Posterior cingulate gyrus (tissue), 11 donors: Measurements from ENCODE around the gene TMEM9.

Experiments
- DNase-seq, 10 donors: peaks; one replicate each; pipeline versions ENCODE4 v3.0.0 to v3.0.0-alpha.2; 2020 to 2021; ENCODE audit warnings: mixed read lengths in 3 of 10
- intact Hi-C: fragments of 100-400 bp; cut with DNase I; formaldehyde crosslinking; loops from one replicate; pipeline ENCODE4 v1.15.1; 2023

The TMEM9 gene

DNA sequence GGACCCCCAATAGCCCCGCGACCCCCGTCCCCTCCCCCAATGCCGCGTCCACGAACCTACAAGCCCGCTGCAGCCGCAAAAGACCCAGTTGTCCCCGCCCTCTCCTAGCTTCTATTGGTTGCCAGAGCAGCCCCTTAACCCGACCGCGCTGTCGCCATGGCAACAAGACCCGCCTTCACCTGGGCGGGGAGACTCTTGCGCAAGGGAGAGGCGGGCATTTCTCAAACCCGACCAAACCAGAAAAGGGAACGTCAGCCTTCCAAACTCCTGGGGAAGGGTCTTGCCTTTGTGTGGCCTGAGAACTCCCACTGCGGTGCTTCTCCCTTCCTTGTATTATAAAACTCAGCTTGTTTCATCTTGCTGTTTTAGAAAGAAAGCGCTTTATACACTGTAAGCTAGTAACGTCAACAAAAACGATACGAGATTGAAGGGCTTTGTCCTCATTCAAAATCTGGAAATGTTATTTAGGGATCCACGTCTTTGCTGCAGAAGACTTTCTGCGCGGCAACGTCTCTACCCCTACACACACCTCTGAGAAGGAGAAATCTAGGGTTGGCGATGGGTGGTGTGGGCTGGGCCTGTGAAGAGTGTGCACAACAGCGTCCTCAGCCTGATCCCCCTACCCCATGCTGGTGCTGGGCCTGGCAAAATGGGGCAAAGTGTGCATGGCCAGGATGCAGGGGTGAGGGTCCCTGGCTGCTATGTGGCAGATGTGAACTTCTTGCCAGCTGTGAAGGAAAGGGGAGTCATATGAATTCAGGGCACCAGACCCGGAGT, at the start of gene TMEM9:
TSS of gene TMEM9 (minus strand) at position 86 of the 777 bp plus-strand sequence. CDS start 551 bp downstream, outside the sequence.
- intact Hi-C loops = no loop called here
- DNase-seq = peak; percentile 93 to 100 (median 99)

DNA sequence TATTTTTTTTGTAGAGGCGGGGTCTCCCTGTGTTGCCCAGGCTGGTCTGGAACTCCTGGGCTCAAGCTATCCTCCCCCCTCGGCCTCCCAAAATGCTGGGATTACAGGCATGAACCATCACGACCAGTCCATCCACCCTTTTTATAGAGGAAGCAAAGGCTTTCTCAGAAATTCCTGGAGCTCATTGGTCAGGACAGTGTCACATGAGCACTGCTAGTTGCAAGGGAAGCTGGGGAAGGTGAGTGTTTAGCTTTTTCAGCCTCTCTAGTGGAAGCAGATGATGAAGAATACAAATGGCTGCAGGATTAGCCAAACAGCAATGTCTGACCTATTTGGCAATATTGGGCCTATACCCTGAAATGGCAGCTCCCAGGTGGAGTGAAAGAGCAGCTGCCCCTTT, 44.3 kb upstream of the TMEM9 start:
- DNase-seq = no peak
- intact Hi-C loops = no loop called here

DNA sequence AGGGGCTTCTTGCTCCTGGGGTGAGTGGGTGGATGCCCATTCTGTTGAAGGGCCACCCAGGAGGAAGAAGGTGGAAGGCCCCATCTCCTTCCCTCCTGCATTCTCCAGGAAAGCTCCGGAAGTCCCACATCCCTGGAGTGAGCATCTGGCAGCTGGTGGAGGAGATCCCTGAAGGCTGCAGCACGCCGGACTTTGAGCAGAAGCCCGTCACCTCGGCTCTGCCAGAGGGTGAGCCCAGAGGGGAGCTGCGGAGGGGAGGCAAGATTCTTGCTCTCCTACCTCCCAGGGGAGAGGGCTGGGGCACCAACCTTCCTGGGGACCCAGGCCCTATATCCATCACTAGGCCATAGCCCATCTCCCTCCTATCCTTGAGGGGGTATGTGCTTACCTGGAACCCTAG, 39.8 kb upstream of the TMEM9 start:
- intact Hi-C loops = no loop called here
- peak in 2 of 10 donors; percentile 24 to 39 for DNase-seq

DNA sequence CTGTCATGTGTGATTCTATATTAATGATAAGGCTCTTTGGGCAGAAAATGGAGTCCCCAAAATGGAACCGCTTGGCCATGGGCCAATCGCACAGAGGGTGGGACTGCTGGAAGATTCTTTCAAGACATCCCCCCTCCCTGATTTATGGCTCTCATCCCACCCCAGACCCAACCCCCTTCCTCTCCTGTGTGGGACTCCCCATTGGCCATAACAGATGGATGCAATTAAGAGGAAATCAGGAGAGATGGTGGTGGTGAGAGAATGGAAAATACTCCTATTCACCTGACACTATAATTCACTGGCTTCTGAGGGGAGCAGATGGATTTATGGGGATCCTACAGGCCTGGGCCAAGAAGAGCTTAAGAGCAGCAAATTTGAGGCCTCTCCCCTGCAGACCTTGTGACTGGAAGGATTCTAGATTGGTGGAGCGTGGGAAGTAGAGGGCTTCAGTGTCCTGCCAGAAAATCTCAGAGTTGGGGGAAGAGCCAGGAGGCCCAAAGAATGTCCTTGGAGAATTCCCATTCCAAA, 38.1 kb upstream of the TMEM9 start:
- DNase-seq = no peak
- intact Hi-C loops = no loop called here

DNA sequence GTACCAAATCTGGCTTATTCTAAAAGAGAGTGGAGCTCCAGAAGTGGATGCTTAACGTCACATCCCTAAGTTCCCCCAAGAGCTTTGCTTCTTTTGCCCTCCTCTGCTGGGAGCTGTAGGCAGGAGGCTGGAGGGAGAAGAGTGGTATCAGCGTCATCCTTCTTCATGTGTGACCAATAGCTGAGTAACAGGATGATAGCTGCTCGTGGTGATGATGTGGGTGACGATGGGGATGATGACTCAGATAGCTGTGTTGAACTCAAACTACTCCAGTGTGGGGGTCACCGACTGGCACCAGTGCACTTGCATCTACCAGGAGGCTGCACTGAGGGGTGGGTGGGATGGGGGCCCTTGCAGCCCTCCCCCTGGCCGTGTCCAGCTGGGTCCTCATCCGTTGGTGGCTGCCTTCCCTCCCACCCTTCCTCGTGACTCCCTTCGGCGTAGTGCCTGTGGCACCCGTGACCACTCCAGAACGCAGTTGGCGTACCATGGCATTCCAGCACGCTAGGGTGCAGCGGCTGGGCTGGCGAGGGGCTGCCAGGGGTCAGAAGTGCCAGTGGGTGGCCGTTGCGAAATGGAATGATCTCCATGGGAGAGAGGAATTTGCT, 37.5 kb upstream of the TMEM9 start:
- intact Hi-C loops = no loop called here
- peak in 1 of 10 donors; percentile 54 for DNase-seq

DNA sequence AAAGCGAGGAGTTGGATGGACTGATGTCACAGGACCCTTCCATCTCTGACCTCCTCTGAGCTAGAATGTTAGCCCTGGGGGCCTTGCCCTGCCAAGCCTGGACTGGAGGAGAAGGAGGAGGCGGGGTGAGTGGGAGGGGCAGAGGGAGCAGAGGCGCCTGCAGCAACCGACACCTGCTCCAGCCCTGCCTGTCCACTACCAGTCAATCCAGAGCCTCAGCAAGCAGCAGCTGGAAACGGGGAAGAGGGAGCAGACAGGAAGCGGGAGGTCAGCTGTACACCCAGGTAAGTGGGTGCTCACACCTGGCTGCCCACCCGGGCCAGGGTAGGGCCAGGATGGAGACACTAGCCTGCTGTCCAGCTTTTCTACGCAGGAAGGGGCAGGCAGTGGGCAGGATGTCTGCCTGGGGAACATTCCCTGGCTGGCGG, 36.4 kb upstream of the TMEM9 start, which contains the start of gene IGFN1:
TSS of gene IGFN1 (plus strand) at position 201 of the 428 bp plus-strand sequence. CDS start 2,470 bp downstream, outside the sequence.
- intact Hi-C loops = no loop called here

DNA sequence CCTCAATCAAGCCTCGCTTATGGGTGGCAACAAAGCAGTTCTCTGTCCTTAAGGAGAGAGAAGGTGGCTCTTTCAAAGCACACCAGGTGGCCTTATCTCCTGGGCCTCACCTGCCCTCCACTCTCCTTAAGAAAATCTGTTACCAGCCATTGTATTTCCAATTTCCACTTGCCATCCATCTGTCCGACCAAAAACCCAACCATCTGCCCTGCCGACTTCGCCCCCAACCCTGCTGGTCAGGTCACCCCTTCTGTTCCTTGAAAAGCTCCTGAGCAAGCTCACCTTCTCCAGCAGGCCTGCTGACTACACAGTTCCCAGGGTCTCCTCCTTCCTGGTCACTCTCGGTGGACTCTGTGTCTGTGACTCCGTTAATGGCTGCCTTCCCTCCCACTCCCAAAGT, 35.7 kb upstream of the TMEM9 start:
- no peak for DNase-seq
- intact Hi-C loops = no loop called here

More for the DNA sequence above, 36.4 kb upstream of the TMEM9 start, which contains the start of gene IGFN1:
- DNase-seq = no peak

DNA sequence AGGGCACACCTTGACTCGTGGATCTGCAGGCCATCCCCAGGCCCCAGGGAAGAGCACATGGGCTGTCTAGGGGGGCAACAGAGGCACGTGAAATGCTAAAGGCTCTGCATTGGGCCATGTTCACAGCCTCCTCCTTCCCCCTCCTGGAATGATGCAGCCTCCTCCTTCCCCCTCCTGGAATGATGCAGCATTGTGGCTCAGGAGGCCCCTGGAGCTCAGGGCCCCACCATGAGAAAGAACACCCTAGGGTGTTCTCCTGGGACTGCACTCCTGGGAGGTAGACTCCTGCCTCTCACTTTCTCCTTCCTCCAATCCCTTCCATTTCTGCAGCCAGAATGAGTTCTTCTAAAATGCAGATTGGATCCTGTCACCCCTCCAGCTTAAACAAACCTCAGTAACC, 34.8 kb upstream of the TMEM9 start:
- intact Hi-C loops = no loop called here
- no peak for DNase-seq

DNA sequence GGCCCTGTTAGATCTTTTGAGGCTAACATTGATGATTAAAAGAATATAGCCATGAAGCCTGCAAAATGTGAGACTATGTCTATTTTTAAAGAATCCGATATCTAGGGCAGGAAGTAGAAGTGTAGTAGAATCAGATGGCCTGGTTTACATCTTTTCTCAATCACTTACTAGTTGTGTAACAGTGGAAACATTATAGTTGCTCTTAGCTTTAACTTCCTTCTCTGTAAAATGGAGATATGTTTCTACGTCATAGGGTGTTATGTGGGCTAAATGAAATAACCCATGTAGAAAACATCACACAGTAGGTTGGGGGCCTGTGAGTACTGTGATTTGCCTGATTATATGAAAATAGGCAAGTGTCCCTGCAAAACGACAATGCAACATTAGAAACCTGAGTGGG, 31.9 kb upstream of the TMEM9 start:
- intact Hi-C loops = no loop called here

DNA sequence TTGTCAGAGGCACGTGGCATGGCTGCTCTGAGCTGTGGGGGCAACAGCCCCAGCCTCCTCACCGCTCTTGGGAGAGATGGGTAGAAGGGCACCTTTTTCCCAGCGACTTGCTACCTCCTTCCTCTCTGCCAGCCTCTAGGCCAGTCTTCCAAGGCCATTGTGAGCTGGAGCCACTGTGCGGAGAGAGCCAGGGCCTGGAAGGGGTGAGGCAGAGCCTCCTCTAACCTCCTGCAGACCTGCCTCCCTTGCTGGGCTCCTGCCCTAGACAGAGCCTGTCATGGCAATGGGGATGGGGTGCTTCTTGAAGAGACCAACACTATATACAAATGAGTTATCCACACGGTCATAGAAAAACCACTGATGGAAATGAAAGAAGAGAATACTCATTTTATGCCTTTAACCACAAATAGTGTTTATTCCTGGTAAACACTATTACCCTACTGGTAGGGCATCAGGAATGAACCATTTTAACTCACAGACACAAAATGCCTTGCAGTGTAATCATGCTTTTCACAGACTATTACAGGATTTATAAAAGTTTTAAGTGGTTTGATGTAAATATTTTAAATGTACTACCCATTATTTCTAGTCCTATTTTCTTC, 31.4 kb upstream of the TMEM9 start:
- intact Hi-C loops = no loop called here
- no peak for DNase-seq

More for the DNA sequence above, 31.9 kb upstream of the TMEM9 start:
- DNase-seq = no peak

DNA sequence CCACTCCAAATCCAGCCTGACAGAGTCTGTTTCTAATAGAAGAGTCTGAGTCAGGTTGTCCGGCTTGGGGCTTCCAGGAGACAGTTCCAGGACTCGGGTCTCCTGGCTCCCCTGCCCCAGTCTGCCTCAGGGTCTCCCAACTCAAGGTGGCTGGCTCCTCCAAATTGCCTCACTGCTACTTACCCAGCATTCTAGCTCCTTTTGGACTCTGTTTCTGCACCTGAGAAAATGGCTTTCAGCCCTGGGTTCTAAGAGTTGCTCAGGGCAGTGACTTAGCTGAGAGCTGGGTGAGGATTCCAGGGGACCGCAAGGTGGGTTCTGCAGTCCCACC, 30.8 kb upstream of the TMEM9 start:
- no peak for DNase-seq
- intact Hi-C loops = no loop called here

DNA sequence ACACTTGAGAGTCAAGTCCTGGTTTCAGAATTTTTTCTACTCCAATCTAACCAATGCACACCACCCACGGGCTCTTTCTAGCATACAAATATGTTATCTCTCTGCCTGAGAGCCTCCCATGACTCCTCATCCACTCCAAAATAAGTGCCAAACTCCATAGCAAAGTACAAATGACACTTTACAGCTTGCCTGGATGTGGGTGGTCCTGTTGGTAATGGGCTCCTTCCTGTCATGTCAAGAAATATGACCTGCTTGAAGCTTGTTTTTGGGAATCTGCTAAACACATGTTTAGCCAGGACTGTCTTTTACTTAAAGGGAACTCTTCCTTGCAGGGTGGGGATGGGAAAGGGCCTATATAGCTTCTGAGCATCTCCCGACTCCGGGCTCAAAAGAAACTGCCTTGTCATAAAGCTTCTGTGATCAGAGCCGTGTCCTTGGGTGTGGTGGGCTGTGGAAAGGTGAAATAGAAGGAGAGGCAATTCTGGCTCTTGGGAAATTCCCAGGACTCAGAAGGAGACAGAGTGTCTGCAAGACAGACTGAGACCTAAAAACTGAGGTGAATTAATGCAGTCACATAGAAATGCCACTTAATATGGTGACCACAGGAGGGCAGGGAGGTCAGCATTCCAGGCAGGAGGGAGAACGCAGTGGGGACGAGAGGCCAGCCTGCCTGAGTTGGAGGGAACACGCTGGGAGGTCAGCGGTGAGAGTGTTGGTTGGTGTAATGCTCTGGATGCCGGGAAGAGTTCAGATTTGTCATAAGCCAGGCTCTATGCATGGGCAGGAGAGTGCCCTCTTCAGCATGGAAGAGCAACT, 30.2 kb upstream of the TMEM9 start:
- intact Hi-C loops = no loop called here
- peak in 2 of 10 donors; percentile 16 to 20 for DNase-seq

DNA sequence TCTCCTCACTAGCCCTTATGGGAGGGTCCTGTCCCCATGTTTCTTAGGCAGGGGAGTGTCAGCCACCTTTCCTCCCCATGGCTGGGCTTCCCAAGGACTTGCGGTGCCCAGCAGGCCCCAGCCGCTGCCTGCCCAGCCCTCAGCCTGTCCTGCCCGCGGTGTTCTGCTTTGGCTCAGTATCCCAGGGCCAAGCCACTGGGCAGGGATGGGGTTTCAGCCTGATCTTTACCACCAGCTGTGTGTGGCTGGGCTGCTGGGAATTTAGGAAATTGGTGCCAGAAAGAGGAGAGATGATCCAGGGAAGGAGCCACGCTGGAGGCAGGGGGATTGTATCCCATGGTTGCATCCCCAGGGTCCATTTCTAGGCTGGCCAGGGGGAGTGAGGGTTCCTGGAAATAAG, 29.5 kb upstream of the TMEM9 start:
- intact Hi-C loops = no loop called here
- no peak for DNase-seq

DNA sequence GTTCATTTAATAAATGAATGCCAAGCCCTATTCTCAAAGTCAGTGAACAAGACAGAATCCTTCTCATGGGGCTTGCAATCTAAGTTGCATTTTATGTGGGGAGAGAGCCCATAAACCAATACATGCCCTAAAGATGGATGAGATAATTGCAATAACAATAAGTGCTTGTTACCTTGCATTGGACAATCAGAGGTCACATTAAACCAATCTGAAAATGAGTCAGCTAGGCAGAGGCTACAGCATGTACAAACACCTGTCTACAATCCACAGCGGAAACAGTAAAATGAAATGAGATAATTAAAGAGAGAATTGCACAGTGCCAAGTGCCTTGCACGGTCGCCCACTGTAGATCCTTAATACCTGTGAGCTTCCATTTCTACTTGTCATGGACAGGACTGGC, 28.9 kb upstream of the TMEM9 start:
- intact Hi-C loops = no loop called here
- DNase-seq = no peak

DNA sequence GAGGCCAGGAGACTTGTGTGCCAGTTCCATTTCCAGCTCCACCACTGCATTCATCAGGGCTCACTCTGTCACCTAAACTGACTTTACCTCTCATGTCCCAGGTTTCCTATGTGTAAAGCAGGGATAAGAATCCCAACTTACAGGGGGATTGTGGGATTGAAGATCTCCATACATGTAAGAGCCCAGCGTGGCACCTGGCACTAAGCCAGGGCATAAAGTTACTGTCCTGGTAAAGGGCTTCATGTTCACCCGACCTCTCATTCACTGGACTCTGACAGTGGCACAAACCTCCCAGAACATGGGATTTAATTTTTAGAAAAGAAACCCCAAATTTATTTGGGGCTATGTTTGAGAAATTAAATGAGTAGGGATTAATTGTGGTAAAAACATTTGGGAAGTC, 27.5 kb upstream of the TMEM9 start:
- DNase-seq = no peak
- intact Hi-C loops = no loop called here

DNA sequence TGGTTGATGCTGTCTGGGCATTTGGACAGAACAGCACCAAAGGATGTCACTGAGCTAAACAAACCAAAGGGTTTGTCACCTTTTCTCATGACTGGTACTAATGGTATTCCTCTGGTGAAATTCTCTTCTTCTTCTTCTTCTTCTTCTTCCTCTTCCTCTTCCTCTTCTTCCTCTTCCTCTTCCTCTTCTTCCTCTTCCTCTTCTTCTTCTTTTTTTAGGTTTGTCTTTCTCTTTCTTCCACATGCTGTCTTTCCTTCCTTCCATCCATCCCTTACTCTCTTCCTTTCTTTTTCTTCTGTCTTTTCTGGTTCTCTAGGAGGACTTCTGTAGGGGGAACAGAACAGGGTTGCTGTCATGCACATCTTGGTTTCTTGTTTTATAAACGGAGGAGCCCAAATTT, 27.0 kb upstream of the TMEM9 start:
- DNase-seq = no peak
- intact Hi-C loops = no loop called here

DNA sequence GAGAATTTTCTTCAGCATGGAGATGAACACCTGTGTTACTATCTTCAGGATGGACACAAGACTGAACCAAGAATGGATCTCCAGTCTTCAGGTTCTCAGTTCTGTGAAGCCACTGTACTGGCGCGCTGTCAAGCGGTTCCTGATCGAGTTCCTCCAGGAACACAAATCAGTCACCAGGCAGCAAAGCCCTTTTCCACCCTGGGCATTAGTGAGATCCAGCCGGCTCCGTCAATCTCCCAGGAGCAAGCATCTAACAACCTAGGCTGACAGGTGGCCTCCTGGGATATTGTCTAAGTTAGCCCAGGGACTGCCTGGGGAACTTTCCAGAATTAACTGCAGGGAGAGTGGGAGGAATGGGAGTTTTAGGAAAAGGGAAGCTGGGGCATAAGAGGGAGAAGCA, 26.6 kb upstream of the TMEM9 start:
- no peak for DNase-seq
- intact Hi-C loops = no loop called here

DNA sequence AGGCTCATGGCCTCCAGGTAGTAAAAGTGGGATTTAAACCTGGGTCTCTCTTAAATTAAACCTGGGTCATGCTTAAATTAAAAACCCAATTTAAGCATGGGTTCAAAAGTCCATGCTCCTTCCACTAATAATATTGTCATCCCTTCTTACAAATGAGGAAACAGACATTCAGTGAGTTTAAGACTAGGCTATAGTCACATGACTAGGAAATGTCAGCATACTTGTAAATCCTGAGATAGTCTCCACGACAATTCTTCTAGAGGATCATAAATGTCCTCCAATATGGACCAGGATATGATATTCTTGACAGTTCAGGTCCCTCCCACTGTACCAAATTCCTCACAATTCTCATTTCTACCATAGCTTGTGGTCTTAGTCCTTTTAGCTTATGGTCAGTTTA, 25.9 kb upstream of the TMEM9 start:
- no peak for DNase-seq
- intact Hi-C loops = no loop called here

DNA sequence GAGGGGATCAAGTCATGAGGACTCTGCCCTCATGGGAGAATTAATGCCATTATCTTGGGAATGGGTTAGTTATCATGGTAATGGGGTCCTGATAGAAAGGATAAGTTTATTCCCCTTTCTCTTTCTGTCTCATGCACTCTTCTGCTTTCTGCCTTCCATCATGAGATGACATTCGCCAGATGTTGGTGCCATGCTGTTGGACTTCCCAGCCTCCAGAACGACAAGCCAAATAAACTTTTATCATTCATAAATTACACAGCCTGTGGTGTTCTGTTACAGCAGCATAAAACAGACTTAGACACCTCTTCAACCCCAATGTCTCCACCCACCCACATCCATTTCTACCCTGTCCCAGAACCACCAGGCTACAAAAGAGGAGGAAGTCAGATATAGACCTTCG, 24.4 kb upstream of the TMEM9 start:
- no peak for DNase-seq
- intact Hi-C loops = no loop called here

DNA sequence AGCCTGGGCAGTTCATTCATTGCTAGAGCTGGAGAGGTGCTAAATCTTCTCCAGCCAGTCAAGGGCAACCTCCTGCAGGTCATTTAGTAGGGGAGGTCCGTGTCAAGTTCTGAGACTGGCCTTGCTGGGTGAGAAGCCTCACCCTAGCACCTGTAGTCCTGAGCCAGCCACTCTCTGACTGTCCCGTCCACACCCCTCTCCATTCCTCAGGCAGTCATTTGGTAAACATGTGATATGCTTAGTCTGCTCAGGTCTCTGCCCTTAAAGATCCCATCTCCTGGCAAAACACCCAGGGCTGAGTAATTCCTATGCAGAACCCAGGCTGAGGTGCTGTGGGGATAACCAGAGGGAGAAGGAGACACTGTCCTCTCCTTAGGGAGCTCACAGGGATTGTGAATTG, 22.7 kb upstream of the TMEM9 start:
- intact Hi-C loops = no loop called here
- no peak for DNase-seq
